Activated CD4-positive, alpha-beta T cell treated with anti-CD3 and anti-CD28 coated beads for 36 hours (primary cell): ENCODE data around the gene TRDN. TPM values are rescaled to one million over a fixed set of nuclear protein-coding genes. Genes with fewer than 3 reads are reported as not detected.

Experiments
- ATAC-seq: fragments of 200-7000 bp; cut with Tn5 transposase; one replicate; pipeline ENCODE4 v1.10.0; 2021; ENCODE audit warnings: mild to moderate bottlenecking, moderate library complexity
- CTCF ChIA-PET: fragments of 350-600 bp; sonication (Branson Sonifier 250); formaldehyde crosslinking; loops from one replicate; lab custom pipeline; 2021; ENCODE audit warnings: antibody characterized with exemption; lab: Charles Lee
- POLR2A ChIA-PET: fragments of 350-600 bp; sonication (Branson Sonifier 250); formaldehyde crosslinking; loops from one replicate; lab custom pipeline; 2021; ENCODE audit warnings: antibody characterized with exemption, inconsistent platforms; lab: Charles Lee
- DNase-seq: peaks from one replicate; pipeline ENCODE4 v3.0.0-alpha.2; 2020
- H3K27ac Mint-ChIP-seq: one replicate; pipeline ENCODE4 v1.8.0; 2021; ENCODE audit warnings: mixed read lengths
- H3K27me3 Mint-ChIP-seq: one replicate; pipeline ENCODE4 v1.8.0; 2021; ENCODE audit warnings: mixed read lengths
- H3K36me3 Mint-ChIP-seq: one replicate; pipeline ENCODE4 v1.8.0; 2021; ENCODE audit warnings: low read depth, mixed read lengths
- H3K4me1 Mint-ChIP-seq: one replicate; pipeline ENCODE4 v1.8.0; 2021; ENCODE audit warnings: mixed read lengths
- H3K4me3 Mint-ChIP-seq: one replicate; pipeline ENCODE4 v1.8.0; 2021; ENCODE audit warnings: mild to moderate bottlenecking, moderate library complexity, mixed read lengths
- H3K9me3 Mint-ChIP-seq: one replicate; pipeline ENCODE4 v1.8.0; 2021; ENCODE audit warnings: low read depth, mixed read lengths
- intact Hi-C, 2 experiments: fragments of 100-400 bp; cut with DNase I in 1 of 2; cut with micrococcal nuclease in 1 of 2; formaldehyde crosslinking; loops; one replicate each; pipeline versions ENCODE4 v1.14.2 to v1.15.1; 2022 to 2024; cut with DNase I, micrococcal nuclease
- total RNA-seq, 2 experiments: library from RNA; stranded (reverse); gene quantifications; one replicate each; pipeline ENCODE4 v1.2.3, GENCODE V29; 2021

TRDN gene
- total RNA-seq, result not detected

- no peaks in the 10 kb centered on the region for H3K9me3 Mint-ChIP-seq
- CTCF ChIA-PET, result no interaction called here
- H3K4me1 Mint-ChIP-seq, result no peaks in the 10 kb centered on the region
- intact Hi-C loops, result no loop called here
- H3K27me3 Mint-ChIP-seq, result no peaks in the 10 kb centered on the region
- H3K36me3 Mint-ChIP-seq, result no peaks in the 10 kb centered on the region
- H3K27ac Mint-ChIP-seq, result no peak within 1 kb of the TSS
- no peak for ATAC-seq
- no peak within 1 kb of the TSS for H3K4me3 Mint-ChIP-seq
- no peak for DNase-seq
- POLR2A ChIA-PET, result no interaction called here
Measured at GRCh38 chr6:123636782-123637181, at the start of gene TRDN. Gene TRDN (minus strand): TSS chr6:123636950. CDS start chr6:123636775, 175 bp downstream.

DNA sequence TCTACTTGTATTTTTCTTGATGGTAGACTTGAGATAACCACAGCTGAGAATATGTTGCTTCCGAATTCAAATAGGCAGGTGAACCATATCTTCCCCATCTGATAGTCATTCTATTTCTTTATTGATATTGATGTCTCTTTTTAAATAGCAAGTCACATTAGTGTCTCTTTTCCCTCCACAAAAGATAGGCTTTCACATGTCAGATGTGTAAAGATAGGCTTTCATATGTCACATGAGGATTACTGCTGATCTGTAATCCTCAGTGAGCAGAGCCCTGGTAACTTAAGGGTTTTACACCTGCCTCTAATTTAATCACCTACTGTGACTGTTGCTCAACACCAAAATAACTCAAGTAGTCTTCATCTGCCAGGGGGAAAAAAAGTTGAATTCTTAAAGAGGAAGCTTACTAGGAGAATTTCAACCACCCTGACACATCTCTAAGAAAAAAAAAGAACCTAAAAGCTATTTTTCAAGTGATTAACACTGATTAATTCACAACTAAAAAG is 45.3 kb upstream of the TRDN start:
- DNase-seq, result no peak
- POLR2A ChIA-PET, result no interaction called here
- no peaks in the 10 kb centered on the region for H3K9me3 Mint-ChIP-seq
- CTCF ChIA-PET, result no interaction called here
- no peak overlapping the region for H3K27ac Mint-ChIP-seq
- peaks cover 2% of the 10 kb centered on the region for H3K27me3 Mint-ChIP-seq
- no peak overlapping the region for H3K4me3 Mint-ChIP-seq
- intact Hi-C loops, result no loop called here
- no peak for ATAC-seq
- no peaks in the 10 kb centered on the region for H3K36me3 Mint-ChIP-seq
- no peaks in the 10 kb centered on the region for H3K4me1 Mint-ChIP-seq

DNA sequence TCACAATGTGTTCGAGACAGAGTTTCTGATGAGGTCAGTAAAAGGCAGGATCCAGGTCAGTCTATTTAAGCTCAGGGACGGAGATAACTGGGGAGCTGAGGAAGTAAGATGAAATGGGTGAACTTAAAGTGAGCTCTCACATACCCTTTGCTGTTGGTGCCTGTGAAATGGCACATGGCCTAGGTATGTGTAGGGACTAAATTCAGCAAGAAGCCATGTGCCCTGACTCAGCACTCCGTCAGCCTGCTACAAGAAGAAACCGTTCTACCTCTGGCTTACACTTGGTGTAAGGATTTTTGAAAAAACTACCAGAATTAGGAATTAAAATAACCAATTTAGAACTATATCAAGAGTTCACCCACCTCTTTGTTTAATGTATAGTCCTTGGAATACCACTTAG is 41.1 kb upstream of the TRDN start:
- H3K4me1 Mint-ChIP-seq, result no peaks in the 10 kb centered on the region
- no peaks in the 10 kb centered on the region for H3K27me3 Mint-ChIP-seq
- H3K4me3 Mint-ChIP-seq, result no peak overlapping the region
- H3K9me3 Mint-ChIP-seq, result peaks cover 9% of the 10 kb centered on the region
- CTCF ChIA-PET, result no interaction called here
- no peaks in the 10 kb centered on the region for H3K36me3 Mint-ChIP-seq
- ATAC-seq, result no peak
- no peak overlapping the region for H3K27ac Mint-ChIP-seq
- POLR2A ChIA-PET, result no interaction called here
- no peak for DNase-seq
- intact Hi-C loops, result no loop called here

- ChIA-PET POLR2A (no interaction called here), CTCF (no interaction called here)
- DNase-seq (no peak), ATAC-seq (no peak)
- H3K9me3 Mint-ChIP-seq, result peaks cover 9% of the 10 kb centered on the region
- H3K4me1 Mint-ChIP-seq, result no peaks in the 10 kb centered on the region
- H3K36me3 Mint-ChIP-seq, result no peaks in the 10 kb centered on the region
- intact Hi-C loops, result no loop called here
- H3K27ac Mint-ChIP-seq, result no peak overlapping the region
- H3K27me3 Mint-ChIP-seq, result no peaks in the 10 kb centered on the region
- no peak overlapping the region for H3K4me3 Mint-ChIP-seq
Measured at GRCh38 chr6:123676793-123677192, 40.0 kb upstream of the TRDN start.

- ChIA-PET POLR2A (no interaction called here), CTCF (no interaction called here)
- Mint-ChIP-seq H3K9me3 (peaks cover 4% of the 10 kb centered on the region), H3K36me3 (no peaks in the 10 kb centered on the region), H3K4me1 (no peaks in the 10 kb centered on the region), H3K27ac (no peak overlapping the region), H3K27me3 (no peaks in the 10 kb centered on the region), H3K4me3 (no peak overlapping the region)
- ATAC-seq, result no peak
- no peak for DNase-seq
- intact Hi-C loops, result no loop called here
Measured at GRCh38 chr6:123668965-123669591, 32.3 kb upstream of the TRDN start.

DNA sequence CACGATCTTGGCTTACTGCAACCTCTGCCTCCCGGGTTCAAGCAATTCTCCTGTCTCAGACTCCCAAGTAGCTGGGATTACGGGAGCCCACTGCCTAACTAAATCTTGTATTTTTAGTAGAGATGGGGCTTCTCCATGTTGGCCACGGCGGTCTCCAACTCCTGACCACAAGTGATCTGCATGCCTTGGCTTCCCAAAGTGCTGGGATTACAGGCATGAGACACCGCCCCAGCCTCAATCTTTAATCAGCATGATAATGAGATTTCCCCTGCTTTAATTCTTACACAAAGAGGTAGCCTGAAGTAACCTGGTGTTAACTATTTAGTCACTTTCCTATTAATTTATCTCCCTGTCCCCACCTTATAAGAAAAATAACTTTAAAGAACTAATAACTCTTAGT is 31.3 kb upstream of the TRDN start:
- H3K27me3 Mint-ChIP-seq, result no peaks in the 10 kb centered on the region
- intact Hi-C loops, result no loop called here
- H3K4me1 Mint-ChIP-seq, result no peaks in the 10 kb centered on the region
- no peak overlapping the region for H3K4me3 Mint-ChIP-seq
- no peaks in the 10 kb centered on the region for H3K9me3 Mint-ChIP-seq
- no peak for ATAC-seq
- DNase-seq, result no peak
- ChIA-PET POLR2A (no interaction called here), CTCF (no interaction called here)
- no peak overlapping the region for H3K27ac Mint-ChIP-seq
- no peaks in the 10 kb centered on the region for H3K36me3 Mint-ChIP-seq

DNA sequence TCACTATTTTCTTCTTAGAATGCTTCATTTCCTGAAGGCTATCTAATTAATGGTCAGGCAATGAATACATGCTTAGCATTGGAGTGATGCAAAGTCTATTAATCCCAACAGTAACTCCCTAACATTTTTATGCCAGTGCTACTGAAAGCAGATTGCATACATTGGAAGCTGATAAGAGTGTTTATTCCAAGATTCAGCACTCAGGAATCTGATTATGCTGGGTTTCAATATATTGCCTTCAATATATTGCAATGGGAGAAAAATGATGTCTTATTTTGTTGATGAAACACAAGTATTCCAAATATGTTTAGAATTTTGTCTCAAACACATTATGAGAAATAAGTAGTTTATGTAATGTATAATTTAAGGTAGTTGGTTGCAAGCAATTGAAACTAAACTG is 26.7 kb upstream of the TRDN start:
- Mint-ChIP-seq H3K4me1 (no peaks in the 10 kb centered on the region), H3K27ac (no peak overlapping the region), H3K4me3 (no peak overlapping the region), H3K9me3 (no peaks in the 10 kb centered on the region), H3K36me3 (no peaks in the 10 kb centered on the region), H3K27me3 (no peaks in the 10 kb centered on the region)
- DNase-seq (no peak), ATAC-seq (no peak)
- CTCF ChIA-PET, result no interaction called here
- POLR2A ChIA-PET, result no interaction called here
- intact Hi-C loops, result no loop called here

DNA sequence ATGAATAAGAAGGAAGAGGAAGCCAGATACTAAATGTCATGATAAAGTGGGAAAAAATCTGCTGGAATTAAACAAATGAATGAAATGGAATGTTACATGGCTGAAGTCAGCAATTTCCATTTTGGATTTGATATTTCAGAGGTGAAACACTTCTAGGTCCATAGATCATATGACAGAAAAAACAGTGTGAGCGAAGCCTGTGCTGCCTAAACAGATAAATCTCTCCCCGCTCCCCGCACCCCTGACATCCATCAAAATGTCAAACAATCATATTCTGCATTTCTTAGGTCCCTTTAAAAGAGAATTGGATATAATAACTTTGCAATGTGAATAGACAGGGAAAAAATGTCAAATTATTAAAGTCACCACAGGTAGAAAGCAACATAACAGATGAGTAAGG is 26.0 kb upstream of the TRDN start:
- DNase-seq (no peak), ATAC-seq (no peak)
- Mint-ChIP-seq H3K4me1 (no peaks in the 10 kb centered on the region), H3K4me3 (no peak overlapping the region), H3K9me3 (no peaks in the 10 kb centered on the region), H3K27ac (no peak overlapping the region), H3K27me3 (no peaks in the 10 kb centered on the region), H3K36me3 (no peaks in the 10 kb centered on the region)
- intact Hi-C loops, result no loop called here
- POLR2A ChIA-PET, result no interaction called here
- CTCF ChIA-PET, result no interaction called here

- Mint-ChIP-seq H3K4me1 (no peaks in the 10 kb centered on the region), H3K27me3 (no peaks in the 10 kb centered on the region), H3K4me3 (no peak overlapping the region), H3K27ac (no peak overlapping the region), H3K36me3 (no peaks in the 10 kb centered on the region), H3K9me3 (no peaks in the 10 kb centered on the region)
- no peak for DNase-seq
- intact Hi-C loops, result no loop called here
- ATAC-seq, result no peak
- POLR2A ChIA-PET, result no interaction called here
- CTCF ChIA-PET, result no interaction called here
Measured at GRCh38 chr6:123661105-123661891, 24.5 kb upstream of the TRDN start.

- no peaks in the 10 kb centered on the region for H3K9me3 Mint-ChIP-seq
- ATAC-seq, result no peak
- no peak overlapping the region for H3K27ac Mint-ChIP-seq
- ChIA-PET POLR2A (no interaction called here), CTCF (no interaction called here)
- intact Hi-C loops, result no loop called here
- no peaks in the 10 kb centered on the region for H3K36me3 Mint-ChIP-seq
- H3K27me3 Mint-ChIP-seq, result no peaks in the 10 kb centered on the region
- DNase-seq, result no peak
- no peaks in the 10 kb centered on the region for H3K4me1 Mint-ChIP-seq
- H3K4me3 Mint-ChIP-seq, result no peak overlapping the region
Measured at GRCh38 chr6:123659960-123660748, 23.4 kb upstream of the TRDN start.

DNA sequence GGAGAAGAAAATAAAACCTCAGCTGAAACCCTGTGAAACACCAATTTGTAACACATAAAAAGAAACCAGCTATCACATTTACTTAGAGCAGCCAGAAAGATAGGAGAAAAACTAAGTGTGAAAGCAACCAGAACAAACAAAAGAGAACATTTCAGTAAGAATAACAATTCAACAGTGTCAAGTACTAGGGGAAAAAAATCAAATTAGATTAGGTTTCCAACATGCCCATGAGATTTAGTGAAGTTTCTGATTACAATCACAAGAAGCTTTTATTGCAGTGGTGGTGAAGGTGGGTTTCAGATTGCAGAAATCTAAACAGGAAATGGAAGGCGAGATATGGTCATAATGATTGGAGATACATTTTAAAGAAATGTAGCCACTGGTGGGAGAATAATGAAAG is 22.1 kb upstream of the TRDN start:
- no peaks in the 10 kb centered on the region for H3K36me3 Mint-ChIP-seq
- H3K9me3 Mint-ChIP-seq, result no peaks in the 10 kb centered on the region
- H3K27me3 Mint-ChIP-seq, result no peaks in the 10 kb centered on the region
- no peak overlapping the region for H3K27ac Mint-ChIP-seq
- ATAC-seq (no peak), DNase-seq (no peak)
- intact Hi-C loops, result no loop called here
- H3K4me3 Mint-ChIP-seq, result no peak overlapping the region
- ChIA-PET CTCF (no interaction called here), POLR2A (no interaction called here)
- no peaks in the 10 kb centered on the region for H3K4me1 Mint-ChIP-seq
